Astrocyte of the cerebellum (primary cell): ENCODE data around the gene A2ML1.
"Not testable (repeated sequence)": the region's sequence is repeated elsewhere in the genome, so short reads cannot be mapped to it uniquely, and the experiment has no call there.

ENCODE experiments used
- DNase-seq: peaks from one replicate; pipeline ENCODE4 v3.0.0-alpha.2; 2011; ENCODE audit warnings: low read depth
- H3K4me3 ChIP-seq: 2 replicates; pipeline ENCODE4 v1.5.1; 2011; ENCODE audit warnings: mild to moderate bottlenecking, low read depth, low read length, moderate library complexity
- in situ Hi-C: cut with HindIII; loops from 2 replicates; pipeline ENCODE4 v1.10.0; 2017; ENCODE audit warnings: low sequenced_read_pairs
- TF ChIP-seq, protein P1 (sequence below): IDR thresholded peaks from 2 replicates; pipeline ENCODE4 v1.5.1; 2012; ENCODE audit warnings: low read length, low read depth, moderate library complexity, mild to moderate bottlenecking; ENCODE audit errors: missing control alignments

Gene A2ML1

GRCh38 chr12:8844665-8845064, 22.2 kb downstream of the A2ML1 start:
- DNase-seq: no peak
- in situ Hi-C loops: no loop called here
- TF ChIP-seq, protein P1, sequence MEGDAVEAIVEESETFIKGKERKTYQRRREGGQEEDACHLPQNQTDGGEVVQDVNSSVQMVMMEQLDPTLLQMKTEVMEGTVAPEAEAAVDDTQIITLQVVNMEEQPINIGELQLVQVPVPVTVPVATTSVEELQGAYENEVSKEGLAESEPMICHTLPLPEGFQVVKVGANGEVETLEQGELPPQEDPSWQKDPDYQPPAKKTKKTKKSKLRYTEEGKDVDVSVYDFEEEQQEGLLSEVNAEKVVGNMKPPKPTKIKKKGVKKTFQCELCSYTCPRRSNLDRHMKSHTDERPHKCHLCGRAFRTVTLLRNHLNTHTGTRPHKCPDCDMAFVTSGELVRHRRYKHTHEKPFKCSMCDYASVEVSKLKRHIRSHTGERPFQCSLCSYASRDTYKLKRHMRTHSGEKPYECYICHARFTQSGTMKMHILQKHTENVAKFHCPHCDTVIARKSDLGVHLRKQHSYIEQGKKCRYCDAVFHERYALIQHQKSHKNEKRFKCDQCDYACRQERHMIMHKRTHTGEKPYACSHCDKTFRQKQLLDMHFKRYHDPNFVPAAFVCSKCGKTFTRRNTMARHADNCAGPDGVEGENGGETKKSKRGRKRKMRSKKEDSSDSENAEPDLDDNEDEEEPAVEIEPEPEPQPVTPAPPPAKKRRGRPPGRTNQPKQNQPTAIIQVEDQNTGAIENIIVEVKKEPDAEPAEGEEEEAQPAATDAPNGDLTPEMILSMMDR: no peak
- H3K4me3 ChIP-seq: no peak overlapping the region

- H3K4me3 ChIP-seq: no peak overlapping the region
- DNase-seq: no peak
- TF ChIP-seq, protein P1: no peak
- in situ Hi-C loops: no loop called here
Measured at GRCh38 chr12:8846305-8846704, 23.9 kb downstream of the A2ML1 start.

GRCh38 chr12:8847435-8847834, 25.0 kb downstream of the A2ML1 start:
- in situ Hi-C loops: no loop called here
- no peak for DNase-seq
- TF ChIP-seq, protein P1: no peak
- no peak overlapping the region for H3K4me3 ChIP-seq

GRCh38 chr12:8849876-8850275, 27.5 kb downstream of the A2ML1 start:
- TF ChIP-seq, protein P1: no peak
- DNase-seq: no peak
- no peak overlapping the region for H3K4me3 ChIP-seq
- in situ Hi-C loops: no loop called here

GRCh38 chr12:8852119-8852518, 29.7 kb downstream of the A2ML1 start:
- DNase-seq: no peak
- TF ChIP-seq, protein P1: no peak
- H3K4me3 ChIP-seq: no peak overlapping the region
- in situ Hi-C loops: no loop called here

DNA sequence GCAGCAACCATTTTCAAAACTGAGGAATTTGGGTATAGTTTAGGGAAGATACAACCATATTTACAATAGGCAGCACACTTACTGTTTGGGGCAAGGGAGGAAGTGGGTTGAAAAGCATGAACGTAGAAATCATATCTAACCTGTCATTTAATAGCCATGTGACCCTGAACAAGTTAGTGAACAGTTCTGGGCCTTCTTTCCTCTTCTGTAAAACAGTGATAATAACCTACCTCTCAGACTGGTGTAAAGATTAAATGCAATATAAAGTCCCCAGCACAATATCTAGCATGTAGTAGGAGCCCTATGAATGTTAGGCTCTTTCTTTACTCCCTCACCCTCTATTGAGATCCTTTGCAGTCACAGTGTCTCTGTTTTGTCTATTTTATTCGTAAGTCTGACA, 33.5 kb downstream of the A2ML1 start:
- H3K4me3 ChIP-seq: no peak overlapping the region
- TF ChIP-seq, protein P1: no peak
- in situ Hi-C loops: no loop called here
- DNase-seq: no peak

GRCh38 chr12:8859448-8859847, 37.0 kb downstream of the A2ML1 start:
- H3K4me3 ChIP-seq, DNase-seq, in situ Hi-C loops: not testable (repeated sequence)
